Measurements from ENCODE around the gene PAIP2B. TPM values are rescaled to one million over a fixed set of nuclear protein-coding genes. Genes with fewer than 3 reads are reported as not detected.

PAIP2B gene
- total RNA-seq, 1 experiment from 2014 or later, result 1.1 TPM

DNA sequence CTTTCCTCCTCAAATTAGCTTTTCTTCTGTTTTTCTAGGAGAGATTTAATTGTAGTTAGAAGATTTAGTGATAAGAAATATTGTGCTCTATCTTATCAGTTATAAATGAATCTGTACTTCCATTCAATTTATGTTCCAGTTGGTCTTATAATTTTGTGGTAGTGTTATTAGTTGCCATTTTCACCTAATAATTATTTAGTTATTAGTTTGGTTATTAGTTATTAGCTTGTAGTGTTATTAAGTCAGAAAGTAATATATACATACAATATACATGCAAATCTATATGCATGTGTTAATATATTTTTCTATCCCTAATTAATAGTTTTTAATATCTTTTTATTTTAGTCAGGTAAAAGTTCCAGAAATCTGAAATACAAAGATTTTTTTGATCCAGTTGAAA is 93.3 kb downstream of the PAIP2B start:
- TF ChIP-seq, protein P1, sequence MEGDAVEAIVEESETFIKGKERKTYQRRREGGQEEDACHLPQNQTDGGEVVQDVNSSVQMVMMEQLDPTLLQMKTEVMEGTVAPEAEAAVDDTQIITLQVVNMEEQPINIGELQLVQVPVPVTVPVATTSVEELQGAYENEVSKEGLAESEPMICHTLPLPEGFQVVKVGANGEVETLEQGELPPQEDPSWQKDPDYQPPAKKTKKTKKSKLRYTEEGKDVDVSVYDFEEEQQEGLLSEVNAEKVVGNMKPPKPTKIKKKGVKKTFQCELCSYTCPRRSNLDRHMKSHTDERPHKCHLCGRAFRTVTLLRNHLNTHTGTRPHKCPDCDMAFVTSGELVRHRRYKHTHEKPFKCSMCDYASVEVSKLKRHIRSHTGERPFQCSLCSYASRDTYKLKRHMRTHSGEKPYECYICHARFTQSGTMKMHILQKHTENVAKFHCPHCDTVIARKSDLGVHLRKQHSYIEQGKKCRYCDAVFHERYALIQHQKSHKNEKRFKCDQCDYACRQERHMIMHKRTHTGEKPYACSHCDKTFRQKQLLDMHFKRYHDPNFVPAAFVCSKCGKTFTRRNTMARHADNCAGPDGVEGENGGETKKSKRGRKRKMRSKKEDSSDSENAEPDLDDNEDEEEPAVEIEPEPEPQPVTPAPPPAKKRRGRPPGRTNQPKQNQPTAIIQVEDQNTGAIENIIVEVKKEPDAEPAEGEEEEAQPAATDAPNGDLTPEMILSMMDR (conservative IDR thresholded peaks at IDR 0.05; ENCODE audit: low read depth, low read length), result no peak
- TF ChIP-seq EZH2 (IDR thresholded peaks at IDR 0.05; ENCODE audit: borderline replicate concordance, low read depth, low read length, poor library complexity, severe bottlenecking), result no peak
- Histone ChIP-seq H3K4me1 (ENCODE audit: insufficient read depth, low read length, poor library complexity, severe bottlenecking) (peaks cover 10% of the 10 kb centered on the region), H3K9me3 (ENCODE audit: low read depth, low read length, poor library complexity, severe bottlenecking) (no peaks in the 10 kb centered on the region), H3K4me3 (ENCODE audit: low read depth, low read length, poor library complexity, severe bottlenecking) (no peak overlapping the region), H3K27me3 (replicated peaks; ENCODE audit: insufficient read depth, low read depth, low read length, poor library complexity) (no peaks in the 10 kb centered on the region), H3K36me3 (ENCODE audit: insufficient read depth, low read length, poor library complexity, severe bottlenecking) (peaks cover 52% of the 10 kb centered on the region), H3K27ac (ENCODE audit: low read depth, low read length, poor library complexity, severe bottlenecking) (no peak overlapping the region)
- intact Hi-C loops (cut with micrococcal nuclease; ENCODE audit: unreplicated experiment), result no loop called here
- ChIA-PET CTCF (no interaction called here), POLR2A (ENCODE audit: low non-redundant PET) (no interaction called here)
- no peak for DNase-seq (ENCODE audit: low spot score)
- BruUV-seq (replicated peaks), result no TSS peak

Other genes with a start within 250 kb of the PAIP2B start
- gene ANKRD53, start 248.5 kb downstream of the PAIP2B start, total RNA-seq (2021), result 0.50 and 0.64 TPM in 2 replicates
- 52.6 and 60.9 TPM in 2 replicates for gene TEX261, start 232.2 kb downstream of the PAIP2B start, total RNA-seq (2021)
- 64.2 and 64.4 TPM in 2 replicates for gene NAGK, start 158.5 kb downstream of the PAIP2B start, total RNA-seq (2021)
- 11.2 and 11.8 TPM in 2 replicates for gene MCEE, start 96.9 kb downstream of the PAIP2B start, total RNA-seq (2021)
- 56.4 and 66.3 TPM in 2 replicates for gene MPHOSPH10, start 96.5 kb downstream of the PAIP2B start, total RNA-seq (2021)
- gene ZNF638, start 104.7 kb upstream of the PAIP2B start, total RNA-seq (2021), result 113 and 126 TPM in 2 replicates
- 0.04 and 0.24 TPM in 2 replicates for gene DYSF, start 226.5 kb upstream of the PAIP2B start, total RNA-seq (2021)